HG02840 (cell line): ENCODE measurements around the gene BNC2.

Experiments
- ATAC-seq: cut with Tn5 transposase; IDR thresholded peaks from one replicate; pipeline ENCODE4 v1.9.1; 2021; ENCODE audit warnings: mild to moderate bottlenecking, moderate library complexity, moderate number of reproducible peaks; ENCODE audit not compliant: unreplicated experiment, low FRiP score

Gene BNC2

DNA sequence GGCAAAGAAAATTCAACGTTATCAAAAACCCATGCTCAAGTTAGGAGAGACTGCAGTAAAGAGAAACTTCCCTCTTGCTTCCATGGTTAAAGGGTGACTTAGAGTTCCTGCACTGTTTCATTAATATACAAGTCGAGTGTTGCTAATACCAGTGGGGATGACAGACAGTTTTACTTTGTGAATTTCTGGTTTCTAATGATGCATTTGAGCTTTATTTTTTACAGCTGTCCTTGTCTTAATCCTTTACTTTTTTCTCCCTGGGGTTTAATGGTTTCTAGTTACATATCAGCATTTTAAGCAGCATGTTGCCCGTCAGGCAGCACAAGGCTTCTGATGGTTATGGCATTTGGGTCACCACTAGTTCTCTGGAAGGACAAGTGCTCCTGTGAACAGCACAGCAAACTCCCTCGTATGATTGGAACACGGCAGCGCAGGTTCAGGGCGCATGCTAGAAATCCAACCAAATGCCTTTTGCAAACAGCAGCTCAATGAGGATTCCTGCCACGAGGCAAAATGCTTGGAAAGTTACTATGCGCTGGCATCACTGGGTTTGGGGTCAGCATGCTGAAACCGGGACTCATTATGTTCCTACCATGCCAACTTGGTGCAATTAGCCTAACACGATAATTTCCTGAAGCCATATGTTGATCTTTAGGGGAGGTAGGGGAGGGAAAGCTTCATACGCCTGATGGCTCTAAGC lies 463.8 kb downstream of the BNC2 start:
- no peak for ATAC-seq

DNA sequence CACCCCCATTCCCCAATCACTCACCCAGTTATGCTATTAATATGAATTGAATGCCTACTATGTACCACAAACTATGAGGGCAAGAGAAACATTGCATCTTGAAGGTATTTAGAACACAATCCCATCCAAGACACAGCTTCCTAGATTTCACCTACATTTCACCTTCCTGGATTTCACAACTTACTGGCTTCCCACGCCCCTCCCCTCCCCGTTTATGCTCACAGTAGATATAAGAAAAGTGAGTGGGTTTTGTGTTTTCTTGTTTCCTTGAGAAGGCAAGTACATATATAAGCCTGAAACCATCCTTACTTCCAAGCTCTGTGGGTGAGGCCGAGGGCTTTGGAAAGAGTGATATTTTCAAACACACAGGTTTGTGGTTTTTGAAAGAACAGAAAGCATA lies 465.0 kb downstream of the BNC2 start:
- no peak for ATAC-seq

DNA sequence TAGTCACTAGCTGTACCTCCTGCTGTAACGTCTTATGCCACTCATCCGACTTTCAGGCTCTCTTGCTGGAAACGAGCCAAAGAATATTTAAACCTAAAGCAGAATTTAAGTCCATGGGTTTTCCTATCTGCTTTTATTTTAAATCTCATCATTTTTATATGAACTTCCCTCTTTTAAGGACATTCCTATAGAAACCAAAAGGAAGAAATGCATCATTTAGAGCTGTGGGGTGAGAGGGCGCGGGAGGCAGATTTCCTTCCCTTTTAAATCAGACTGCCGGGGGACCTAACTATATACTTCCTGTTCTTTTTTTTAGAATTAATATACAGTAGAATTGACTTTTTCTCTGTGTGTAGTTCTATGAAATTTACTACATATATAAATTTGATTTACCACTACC lies 468.8 kb downstream of the BNC2 start:
- ATAC-seq: no peak

DNA sequence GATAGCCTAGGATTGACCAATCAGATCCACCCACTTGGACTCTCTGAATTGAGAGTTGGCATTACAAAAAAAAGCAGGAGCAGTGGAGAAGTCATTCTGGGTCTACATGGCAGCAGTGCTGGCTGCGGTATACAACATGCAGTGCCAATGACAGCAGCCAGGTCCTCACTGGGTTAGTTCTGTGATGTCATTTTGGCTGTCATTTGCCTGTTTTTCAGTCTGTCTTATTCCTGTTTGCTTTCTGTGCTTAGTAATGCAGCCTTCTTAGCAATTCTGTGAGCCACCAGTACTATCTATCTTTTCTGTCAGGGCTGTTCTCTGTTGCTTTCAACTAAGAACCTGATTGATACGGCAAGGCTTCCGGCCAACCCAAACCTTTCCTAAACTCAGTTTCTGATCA lies 471.8 kb downstream of the BNC2 start:
- ATAC-seq: no peak

GRCh38 chr9:16396389-16396788 lies 474.1 kb downstream of the BNC2 start:
- no peak for ATAC-seq

DNA sequence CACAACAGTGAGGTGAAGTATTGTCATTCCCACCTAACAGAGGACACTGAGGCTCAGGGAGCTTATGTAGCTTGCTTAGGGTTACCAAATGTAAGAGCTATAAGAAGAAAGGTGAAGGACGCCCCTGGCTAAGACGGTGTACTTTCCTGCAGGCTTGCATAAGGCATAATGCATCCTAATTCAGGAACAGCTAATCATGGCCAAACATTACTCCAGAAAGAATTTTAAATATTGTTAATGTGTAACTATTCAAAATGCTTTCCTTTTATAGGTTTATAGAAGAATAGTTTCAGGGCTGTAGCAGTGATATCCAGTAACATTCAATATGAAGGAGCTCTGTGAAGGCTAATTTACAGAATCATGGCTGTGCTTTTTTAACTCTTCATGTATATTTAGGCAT lies 479.1 kb downstream of the BNC2 start:
- no peak for ATAC-seq

GRCh38 chr9:16387382-16387781 lies 483.1 kb downstream of the BNC2 start:
- ATAC-seq: no peak

- ATAC-seq: no peak
Measured at GRCh38 chr9:16386827-16387077, 483.7 kb downstream of the BNC2 start.

GRCh38 chr9:16386007-16386826 lies 484.3 kb downstream of the BNC2 start:
- ATAC-seq: no peak

DNA sequence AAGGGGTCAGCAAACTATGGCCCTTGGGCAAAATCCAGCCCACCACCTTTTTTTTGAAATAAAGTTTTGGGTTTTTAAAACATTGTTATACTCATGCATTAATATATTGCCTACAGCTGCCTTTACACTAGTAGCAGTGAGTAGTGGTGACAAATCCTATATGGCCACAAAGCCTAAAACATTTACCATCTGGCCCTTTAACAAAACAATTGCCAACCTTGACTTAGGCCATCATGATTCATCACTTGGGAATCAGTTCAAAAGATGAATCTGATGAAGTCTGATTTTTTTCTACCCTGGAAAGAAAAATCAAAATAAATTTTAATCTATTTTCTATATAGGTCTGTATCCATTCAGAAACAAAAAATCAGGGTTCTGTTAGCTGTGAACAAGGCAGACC lies 484.9 kb downstream of the BNC2 start:
- no peak for ATAC-seq

- no peak for ATAC-seq
Measured at GRCh38 chr9:16384993-16385392, 485.5 kb downstream of the BNC2 start.

DNA sequence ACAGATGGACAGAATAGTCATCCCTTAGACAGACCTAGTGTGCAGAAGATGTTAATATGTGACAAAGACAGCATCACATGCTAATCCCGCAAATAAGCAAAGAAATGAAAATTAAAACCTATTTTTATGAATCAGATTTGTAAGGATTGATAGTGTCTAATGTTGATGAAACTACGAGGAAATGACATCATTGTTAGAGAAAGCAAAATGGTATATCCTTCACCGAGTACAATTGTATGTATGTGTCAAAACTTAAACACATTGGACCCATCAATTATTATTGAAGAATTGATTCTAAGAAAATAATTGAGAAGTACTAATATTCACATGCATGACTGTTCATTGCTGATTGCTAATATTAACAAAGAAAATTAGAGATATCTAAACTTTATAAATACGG lies 493.2 kb downstream of the BNC2 start:
- no peak for ATAC-seq

- ATAC-seq: no peak
Measured at GRCh38 chr9:16371306-16371705, 499.2 kb downstream of the BNC2 start.

- no peak for ATAC-seq
Measured at GRCh38 chr9:16370647-16371046, 499.8 kb downstream of the BNC2 start.

DNA sequence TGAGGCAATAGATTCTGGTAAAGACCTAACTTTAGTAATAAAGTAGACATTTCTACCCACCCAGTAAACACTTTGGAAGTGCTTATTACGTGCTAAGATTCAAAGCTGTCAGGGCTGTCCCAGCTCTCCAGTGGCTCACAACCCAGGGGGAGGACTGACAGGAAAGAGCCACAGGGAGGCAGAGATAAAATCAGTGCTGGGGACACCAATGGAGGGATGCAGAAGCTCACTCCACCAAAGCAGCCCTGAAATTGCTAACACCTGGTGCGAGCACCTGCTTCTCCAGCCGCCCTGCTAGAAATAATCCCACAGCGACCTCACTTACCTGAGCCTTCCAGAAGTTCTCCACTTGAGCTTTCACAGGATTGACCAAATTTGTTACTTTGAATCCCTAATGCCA lies 501.0 kb downstream of the BNC2 start:
- ATAC-seq: no peak

DNA sequence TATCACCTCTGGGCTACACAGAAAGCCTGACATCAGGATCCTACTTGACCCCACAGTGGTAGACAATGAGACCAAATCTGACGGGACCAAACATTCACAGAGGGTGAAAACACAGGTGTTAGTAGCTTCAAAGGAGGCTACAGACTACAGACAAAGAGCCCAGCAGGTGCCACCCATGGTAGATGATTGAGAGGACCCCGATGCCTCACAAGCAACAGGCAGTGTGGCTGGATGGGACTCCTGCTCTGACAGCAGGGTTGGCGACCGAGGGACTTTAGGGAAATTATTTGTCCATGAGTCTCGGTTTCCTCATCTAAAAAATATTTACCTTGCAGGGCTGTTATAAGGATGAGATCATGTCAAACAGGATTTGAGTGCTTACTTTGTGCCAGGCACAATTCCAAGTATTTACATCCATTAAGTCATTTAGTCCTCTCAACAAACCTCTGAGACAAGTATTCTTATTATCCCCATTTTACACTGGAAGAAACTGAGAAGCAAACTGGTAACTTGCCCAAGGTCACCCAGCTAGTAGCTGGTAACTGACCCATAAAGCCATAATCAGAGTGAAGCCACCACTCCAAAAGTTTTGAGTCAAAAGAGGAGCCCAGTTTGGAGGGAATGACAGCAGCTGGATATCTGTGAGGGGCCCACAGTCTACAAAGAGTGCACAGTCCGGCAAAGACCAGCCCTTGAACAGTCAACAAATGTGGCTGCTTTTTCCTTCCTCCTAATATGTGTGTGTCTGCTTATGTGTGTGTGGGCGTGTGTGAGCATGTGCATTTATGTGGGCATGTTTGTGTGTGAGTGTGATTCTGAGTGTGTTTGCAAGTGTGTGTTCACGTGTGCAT lies 502.0 kb downstream of the BNC2 start:
- no peak for ATAC-seq

GRCh38 chr9:16367605-16368231 lies 502.8 kb downstream of the BNC2 start:
- ATAC-seq: no peak

DNA sequence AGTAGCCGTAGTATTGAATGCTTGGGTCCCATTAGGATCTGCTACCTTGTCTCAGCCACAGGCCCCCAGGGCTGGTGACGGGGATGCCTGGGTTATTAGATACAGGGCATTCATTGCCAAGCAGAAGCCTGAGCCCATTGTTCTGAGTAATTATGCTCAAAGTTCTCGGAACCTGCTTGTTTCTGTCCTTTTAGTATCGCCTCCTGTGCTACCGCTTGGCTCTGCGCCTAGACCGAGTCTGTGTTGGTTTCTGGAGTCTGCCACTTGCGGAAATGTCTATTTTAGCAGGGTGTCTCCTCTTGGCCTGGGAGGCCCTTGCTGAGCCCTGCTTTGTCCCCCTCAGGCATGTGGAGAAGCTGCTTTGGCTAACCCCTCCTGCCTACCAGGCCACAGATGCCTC lies 506.1 kb downstream of the BNC2 start:
- ATAC-seq: no peak

- ATAC-seq: no peak
Measured at GRCh38 chr9:16363916-16364315, 506.6 kb downstream of the BNC2 start.

DNA sequence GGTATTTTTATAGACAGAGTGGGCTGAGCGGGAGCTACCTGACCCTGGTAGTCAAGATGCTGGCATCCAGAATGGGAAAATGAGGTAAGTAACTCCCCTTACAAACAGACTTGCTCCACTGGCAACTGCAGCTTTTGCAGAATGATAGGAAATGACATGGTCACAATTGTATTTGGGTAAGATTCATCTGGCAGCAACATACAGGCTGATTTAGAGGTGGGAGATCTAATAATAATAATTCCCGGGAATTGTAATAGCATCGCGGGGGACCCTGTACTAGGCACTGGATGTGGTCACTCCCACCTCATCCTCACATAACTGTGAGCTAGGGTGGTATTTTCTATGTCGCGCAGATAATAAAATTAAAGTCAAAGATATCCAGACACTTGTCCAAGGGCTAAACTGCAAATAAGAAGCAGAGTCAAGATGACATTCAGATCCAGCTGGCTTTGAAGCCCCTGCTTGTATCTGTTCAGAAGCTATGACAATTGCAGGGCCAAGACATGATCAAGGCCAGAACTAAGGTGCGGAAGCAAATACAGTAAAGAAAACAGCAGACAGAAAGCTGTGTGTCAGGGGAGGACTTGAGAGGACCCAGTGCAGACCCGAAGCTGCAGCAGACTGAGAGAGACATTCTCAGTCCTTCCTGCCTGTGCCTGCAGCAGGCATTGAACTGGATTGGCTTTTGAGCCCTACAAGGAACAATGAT lies 507.2 kb downstream of the BNC2 start:
- no peak for ATAC-seq
